ENCODE measurements around the gene WNT7B.

WNT7B gene

DNA sequence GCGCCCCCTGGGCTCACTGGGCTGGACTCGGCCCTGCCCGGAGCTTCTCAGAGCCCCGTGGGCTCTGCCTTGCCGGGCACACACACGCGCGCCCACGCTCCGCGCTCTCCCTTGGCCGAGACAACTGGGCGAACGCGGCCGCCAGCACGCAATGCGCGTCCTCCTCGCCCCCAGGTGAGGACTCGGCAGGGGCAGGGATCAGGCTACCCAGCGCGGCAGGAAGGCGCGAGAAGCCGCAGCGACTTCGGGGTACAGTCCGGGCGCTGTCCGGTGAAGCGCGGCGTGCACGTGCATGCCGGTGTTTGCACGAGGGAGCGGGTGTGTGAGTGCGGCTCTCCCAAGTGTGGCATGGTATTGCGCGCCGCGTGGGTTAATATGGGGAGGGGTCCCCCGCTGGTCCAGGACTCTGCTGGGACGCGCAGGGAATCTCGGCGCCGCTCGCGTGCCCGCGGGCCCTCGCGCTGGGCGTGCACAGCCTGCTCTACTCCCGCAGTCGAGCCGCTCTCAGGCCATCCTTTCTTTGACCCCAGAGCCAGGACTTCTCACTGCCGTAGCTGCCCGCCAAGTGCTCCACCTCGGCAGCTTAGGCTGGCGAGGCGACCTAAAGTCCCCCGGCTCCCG lies 5.4 kb downstream of the WNT7B start:
- no peak for DNase-seq (ENCODE audit: low read depth)

DNA sequence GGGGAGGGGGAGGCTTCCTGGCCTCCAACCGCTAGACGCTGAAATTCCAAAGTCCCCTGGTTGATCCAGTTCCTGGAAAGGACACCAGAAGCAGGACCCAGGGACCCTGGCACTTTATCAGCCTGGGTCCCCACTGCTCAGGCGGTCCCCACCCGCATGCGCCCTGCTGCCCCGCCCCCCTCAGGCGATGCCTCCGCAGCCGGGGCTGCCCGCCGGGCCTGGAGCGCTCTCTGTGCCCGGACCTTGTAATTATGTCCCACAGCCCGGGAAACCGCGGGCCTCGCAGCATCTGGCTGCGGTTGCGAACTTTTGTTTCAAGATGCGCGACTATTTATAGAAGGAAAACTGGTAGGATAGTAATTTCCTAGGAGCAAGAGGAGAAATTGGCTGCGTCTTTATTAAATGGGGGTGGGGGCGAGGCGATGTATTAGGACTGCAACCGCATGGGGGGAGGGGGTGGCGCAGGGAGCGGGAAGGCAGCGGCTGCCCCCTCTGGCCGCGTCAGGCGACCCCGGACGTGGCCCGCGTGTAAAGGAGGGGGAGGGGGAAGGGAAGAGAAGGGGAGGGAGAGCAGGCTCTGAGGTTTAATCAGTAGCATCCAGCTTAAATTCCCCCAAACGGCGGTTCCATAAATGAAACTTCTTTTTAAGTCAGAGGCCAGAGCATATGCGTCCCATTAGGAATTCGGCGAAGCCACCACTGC lies 6.1 kb downstream of the WNT7B start:
- DNase-seq (ENCODE audit: low read depth): no peak

DNA sequence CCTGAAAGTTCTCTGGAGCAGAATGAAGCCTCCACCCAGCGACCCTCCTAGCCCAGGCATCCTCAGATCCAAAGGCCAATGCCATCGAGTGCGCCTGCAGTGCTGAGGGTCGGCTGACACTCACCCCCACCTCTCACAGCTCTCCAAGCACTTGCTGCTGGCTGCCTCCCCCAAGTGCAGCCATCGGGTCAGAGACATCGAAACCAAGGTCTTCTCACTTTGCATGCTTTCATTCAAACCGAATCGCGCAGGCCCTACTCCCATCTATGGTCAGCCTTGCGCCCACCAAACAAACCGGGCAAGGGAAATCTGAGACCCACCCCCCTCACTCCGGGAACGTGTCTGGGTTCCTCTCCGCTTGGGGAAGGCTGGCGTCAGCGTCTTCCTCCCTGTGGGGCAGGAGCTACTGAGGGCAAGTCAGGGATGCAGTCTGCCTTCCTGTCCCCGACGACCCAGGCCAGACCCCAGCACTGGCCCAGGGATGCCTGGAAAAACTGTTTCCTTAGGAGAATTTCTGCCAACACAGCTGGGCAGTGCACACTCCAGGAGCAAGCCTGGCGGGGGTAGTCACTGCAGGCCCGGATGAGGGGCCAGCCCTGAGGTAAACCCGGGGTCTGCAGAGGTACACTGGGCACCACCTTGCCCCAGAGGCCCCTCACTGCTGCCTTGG lies 7.0 kb downstream of the WNT7B start:
- DNase-seq (ENCODE audit: low read depth): no peak

DNA sequence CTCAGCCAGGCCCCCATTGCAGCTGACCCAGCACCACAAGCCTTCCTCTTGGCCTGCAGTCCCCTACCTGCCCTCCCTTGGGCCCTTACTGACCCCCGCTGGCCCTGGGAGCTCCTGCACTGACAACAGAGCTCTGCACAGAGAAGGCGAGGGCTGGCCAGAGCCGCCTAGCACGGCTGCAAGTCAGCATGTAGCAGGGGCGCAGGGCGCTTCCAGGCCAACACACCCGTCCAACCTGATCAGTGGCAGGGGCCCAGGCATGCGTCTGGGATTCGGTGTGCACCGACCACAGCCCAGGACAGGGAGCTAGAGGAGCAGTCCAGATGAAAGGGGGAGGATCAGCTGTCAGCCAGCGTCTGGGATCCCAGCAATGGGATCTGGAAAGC lies 7.6 kb downstream of the WNT7B start:
- DNase-seq (ENCODE audit: low read depth): no peak

DNA sequence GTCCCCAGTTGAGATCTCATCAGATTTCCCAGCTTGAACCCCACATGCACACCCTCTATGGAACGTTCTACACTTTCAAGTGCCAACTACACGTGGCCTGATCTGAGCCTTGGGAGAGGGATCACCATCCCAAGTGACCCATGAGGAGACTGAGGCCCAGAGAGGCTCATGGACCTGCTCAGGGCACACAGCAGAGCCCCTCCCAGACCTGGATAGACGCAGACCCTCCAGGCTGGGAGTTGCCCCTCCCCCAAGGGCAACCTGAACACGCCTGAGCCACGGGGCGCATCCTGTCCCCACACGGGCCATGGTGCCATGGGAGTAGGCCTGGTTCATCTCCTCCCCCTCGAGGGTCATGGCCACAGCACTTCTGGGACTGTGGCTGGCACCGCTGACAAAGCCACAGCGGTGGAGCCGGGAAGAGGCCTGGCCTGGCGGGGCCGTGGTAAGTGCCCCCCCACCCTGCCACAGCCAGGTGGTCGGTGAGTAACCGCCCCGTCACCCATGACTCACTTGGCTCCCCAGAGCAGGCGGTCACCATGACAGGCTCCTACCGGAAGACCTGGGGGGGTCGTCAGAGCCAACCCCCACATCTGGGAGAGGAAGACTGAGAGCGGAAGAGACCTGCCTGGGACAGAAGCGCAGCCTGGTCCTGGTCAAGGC lies 8.1 kb downstream of the WNT7B start:
- DNase-seq (ENCODE audit: low read depth): no peak

DNA sequence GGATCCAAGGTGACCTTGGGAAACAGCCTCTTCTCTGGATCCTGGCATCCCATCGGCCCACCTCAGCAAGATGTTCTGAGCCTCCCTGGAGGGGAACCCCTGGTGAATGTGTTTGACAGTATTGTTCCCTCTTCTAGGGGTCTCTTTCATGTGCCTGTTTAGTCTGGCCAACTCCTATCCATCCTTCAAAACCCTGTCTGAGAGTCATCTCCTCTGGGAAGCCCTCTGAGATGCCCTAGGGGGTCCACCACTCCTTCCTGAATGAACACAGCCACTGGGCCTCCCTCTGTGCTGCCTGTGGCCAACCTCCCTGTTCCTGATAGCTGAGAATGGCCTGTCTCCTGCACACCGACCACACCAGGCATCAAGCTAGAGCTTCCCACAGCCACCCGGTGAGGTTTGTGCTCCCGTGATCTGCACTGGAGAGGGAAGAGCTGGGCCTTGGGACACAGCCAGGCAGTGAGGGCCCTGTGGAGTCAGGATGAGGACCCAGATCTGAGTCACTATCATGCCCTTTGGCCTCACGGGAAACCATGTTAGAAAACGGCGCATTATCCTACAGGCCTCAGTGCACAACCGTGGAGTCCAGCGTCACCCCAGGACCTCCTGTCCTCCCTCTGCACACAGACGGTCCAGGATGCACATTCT lies 8.8 kb downstream of the WNT7B start:
- no peak for DNase-seq (ENCODE audit: low read depth)

DNA sequence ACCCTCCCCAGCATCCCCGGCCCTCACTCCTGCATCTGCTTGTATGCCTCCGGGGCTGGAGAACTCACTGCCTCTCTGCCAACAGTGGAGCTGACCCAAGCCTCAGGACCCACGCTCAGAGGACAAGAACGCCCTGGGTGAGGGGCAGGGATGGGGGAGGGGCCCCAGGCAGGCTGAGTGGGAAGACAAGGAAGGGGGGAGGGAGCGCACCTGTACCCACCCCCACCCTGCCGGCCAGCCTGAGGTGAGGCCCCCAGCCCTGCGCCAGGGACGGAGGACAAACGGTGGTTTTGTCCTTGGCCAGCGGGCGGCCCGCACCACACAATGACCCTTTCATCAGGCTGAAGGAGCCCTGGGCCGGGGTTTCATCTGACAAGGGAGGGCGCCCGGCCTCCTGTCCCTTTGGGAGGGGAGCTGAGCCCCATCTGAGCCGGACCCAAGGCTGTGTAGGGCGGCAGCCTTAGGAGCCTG lies 10.0 kb downstream of the WNT7B start:
- DNase-seq (ENCODE audit: low read depth): no peak

DNA sequence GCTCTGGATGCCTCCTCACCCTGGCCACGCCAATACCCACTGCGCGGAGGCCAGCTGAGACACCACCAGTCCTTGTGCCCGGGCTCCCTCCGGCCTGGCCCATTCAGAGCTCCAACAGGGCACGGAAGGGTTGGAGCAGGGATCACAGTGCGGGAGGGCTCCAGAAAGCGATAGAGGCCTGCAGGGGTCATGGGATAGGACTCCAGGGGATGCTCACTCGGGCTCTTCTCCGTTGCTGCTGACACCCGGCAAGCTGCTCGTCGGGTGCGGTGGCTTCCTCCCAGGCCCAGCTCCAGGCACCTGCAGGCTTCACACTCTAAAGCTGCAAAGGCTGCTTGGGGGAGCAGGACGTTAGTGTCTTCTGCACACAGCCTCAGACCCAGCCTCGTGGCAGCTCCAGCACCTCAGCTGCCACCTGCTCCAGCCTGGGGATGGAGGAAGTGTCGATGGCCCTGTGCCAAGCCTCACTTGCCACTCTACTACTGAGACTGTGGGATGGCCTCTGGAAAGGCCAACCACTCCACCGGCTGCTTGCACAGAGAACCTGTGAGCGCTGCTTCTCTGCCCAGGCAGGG lies 10.6 kb downstream of the WNT7B start:
- DNase-seq (ENCODE audit: low read depth): no peak

DNA sequence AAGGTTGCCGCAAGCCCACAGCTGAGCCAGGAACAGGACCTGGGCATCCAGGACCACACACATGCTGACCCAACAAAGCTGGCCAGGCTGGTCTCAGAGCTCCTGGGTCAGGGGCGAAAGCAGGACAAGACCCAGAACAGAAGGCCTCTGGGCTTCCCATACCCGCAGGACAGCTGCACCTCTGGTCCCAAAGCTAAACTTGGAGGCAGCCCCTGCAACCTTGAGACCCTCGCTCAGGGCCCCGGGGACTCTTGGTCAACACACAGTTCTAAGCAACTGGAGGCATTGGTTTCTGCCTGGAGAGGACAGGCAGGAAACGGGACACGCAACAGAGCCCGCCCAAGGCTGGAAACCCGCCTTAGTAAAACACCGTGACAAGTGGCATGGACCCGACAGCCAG lies 11.4 kb downstream of the WNT7B start:
- DNase-seq (ENCODE audit: low read depth): no peak

DNA sequence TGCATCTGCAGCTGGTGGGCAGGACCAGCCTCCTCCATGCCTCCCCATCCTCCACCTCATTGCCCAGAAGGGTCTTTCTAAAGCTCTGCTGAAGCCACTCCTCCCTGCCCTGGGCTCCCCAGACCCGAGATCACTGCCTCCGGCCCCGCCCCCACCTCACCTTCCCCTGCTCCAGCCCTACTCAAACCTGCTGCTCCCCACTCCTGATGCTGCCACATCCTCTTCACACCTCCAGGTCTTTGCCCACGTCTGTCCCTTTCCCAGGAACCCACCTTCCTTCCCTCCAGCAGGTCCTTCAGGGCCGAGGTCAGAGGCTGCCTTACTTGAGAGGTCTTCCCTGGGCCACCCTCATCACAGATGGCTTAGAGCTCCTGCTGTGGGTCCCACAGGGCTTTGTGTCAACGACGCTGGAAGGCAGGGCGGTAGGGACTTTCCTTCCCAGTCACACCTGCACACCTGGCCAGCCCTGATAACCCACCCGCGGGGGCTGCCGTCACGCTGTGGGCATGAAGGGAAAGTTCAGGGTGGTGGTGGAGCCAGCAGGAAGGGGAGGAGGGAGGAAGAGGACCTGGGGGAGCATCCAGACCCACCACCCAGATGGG lies 11.9 kb downstream of the WNT7B start:
- no peak for DNase-seq (ENCODE audit: low read depth)

DNA sequence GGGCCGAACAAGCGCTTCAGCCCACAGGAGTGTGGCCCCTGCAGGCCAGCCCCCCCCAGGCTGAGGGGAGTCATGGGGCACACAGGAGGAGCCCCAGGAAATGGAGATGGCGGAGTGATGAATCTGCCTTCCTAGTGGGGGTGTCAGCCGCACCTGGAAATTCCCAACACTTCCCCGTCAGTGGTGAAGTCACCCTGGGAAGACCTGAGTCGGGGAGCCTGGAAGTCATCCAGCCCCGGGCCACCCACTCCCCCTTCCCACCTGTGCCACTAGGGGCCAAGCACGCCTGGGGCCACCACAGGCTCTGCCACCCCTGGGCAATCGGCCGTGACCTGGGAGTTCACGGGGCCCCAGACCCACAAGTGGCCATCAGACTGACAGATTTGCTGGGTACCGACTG lies 12.6 kb downstream of the WNT7B start:
- DNase-seq (ENCODE audit: low read depth): no peak

DNA sequence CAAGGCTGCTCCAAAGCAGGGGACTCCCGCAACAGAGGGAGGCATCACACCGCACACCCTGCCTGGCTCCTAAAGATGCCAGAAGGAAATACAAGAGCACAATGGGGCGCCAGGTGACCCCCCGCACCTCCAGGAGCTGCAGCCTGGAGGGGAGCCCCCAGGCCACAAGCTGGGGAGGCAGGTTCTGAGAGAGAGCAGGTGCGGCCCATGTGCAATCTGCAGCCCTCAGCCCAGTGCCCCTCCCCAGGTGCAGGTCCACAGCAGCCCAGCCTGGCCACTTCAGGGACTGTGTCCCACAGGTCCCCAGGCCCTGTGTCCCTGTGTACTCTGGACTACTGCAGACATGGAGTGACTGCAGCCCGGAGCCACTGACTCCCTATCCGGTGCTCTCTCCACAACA lies 13.1 kb downstream of the WNT7B start:
- no peak for DNase-seq (ENCODE audit: low read depth)

DNA sequence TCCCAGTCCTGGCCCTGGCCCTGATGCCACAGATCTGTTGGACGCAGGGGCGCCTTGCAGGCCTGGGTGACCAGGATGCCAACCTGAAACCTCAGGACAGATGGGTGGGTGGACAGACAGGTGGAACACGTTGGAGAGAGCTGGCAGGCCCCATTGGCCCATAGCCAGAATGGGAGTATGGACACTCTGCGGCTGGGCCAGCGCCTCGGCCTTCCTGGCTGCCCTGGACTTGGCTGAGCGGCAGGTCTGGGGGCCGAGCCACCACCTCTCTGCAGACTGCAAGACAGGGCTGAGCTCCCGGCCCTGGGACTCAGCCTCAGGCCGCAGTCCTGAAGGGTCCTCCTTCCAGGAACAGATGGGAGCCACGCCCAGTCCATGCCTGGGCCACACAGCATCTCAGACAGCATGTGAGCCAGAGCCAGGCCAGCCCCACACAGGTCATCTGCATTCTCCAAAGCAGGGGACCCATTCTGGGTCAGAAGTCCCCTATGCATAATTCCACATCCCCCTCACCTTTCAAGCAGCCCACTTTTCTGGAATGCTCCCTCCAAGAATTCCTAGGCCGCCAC lies 14.1 kb downstream of the WNT7B start:
- DNase-seq (ENCODE audit: low read depth): no peak

DNA sequence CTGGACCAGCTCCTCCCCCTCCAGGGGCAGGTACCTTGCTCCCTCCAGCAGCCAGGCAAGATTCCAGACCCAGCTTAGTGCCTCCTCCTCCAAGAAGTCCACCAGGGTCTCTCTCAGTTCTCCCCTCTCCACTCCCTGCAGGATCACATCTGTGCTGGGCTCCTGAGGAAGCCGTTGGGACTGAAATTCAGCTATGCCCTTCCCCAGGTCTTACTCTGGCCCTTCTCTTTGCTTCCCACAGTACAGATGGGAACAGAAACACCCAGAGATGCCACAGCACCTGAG lies 14.6 kb downstream of the WNT7B start:
- DNase-seq (ENCODE audit: low read depth): no peak

DNA sequence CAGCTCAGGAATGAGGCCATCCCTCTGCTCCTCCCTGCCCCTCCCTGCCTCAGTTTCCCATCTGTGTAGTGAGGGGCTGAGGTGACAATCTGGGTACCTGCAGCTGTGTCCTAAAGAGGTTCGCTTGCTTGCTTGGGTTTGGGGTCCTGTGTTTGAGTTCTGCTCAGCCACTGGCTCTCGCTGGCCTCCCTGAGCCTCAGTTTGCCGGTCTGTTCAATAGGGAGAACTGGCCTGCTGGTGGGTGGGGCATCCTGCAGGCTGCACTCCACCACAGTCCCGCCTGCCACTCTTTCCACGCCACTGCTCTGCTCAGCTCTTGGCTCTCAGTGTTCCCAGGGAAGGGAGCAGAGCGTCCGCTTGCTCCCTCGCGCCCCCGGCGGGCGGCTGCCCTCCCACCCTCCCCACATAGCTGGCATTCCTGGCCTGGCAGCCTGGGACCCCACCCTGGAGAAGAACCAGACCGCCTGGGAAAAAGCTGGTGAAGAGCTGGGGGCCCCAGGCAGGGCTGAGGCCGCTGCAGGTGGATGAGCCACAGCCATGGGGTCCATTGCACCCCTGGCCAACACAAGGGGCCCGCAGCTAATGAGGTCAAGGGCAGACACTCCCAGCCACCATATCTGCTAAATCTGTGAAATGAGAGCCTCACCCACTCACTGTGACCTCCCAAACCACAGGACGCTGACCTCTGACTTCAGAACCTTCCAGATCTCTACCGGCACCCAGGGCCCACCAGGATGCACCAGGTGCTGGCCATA lies 15.1 kb downstream of the WNT7B start:
- no peak for DNase-seq (ENCODE audit: low read depth)

DNA sequence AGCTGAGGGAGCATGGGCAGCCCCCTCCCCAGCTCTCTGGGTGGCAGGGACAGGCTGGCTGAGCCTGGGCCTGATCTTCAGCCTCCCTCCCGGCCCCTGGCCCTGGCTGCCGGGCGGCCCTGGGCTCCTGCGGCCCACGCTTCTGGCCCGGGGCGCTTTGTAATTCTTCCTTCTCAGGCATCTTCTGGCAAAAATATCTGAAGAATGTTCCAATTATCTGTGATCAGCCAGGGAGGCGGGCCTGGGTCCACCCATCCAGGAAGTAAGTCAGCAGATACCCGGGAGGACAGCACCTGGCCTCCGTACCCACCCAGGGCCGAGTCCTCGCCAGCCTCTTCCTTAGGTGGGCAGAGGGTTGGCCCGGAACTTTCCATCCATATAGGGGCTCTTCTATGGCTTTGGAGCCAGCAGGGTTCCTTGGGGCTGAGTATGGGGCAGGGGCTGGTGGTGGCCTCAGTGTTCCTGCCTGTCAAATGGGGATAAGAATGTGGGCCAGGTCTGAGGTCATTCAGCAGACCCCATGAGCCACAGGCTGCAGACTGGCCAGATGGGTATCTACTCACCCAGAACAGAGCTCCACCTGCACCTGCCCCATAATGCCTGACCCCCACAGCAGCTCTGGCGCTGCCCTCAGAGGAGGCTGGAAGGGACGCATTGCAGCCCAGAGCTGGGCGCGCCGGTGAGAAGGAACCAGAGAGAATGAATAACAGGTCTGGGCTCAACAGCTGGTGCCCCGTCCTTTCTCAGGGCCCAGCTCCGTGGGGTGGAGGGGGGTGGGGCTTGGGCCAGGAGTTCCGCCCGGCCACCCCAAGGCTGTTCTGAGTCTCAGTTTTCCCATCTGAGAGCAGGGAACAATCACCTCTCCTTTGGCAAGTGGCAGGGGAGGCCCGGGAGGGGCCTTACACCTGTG lies 16.2 kb downstream of the WNT7B start:
- DNase-seq (ENCODE audit: low read depth): no peak

DNA sequence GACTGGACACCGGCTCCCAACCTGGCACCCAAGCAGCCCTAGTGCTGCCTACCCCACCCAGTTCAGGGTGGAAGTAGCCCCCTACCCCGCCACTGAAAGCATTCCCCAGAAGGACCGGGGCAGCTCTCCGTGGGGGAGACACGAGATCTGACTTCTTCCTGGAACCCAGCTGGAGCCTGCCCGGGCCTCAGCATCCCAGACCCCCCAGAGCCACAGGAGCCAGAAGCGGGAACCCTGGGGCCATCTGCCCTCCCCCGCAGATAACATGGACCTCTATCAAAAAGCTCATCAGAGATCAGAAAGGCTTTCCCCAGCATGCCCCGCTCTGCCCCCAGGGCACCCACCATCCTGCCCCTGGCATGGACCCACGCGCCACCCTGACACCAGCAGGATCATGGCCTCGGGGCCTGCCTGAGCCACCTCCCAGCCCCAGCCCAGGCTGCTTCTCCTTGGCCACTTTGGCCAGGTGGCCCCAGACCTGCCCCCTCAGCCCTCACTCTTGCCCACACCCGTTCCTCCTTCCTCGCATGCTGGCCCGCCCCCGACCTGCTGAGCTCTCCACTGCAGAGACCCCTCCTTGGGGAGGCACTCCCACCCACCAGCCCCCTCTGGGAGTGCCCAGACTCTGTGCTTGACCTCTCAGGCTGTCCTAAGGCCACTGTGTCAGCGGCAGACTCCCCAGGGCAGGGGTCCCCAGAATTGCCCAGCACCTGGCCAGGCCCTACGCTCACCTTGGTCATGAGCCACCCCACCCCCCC lies 17.1 kb downstream of the WNT7B start:
- no peak for DNase-seq (ENCODE audit: low read depth)

DNA sequence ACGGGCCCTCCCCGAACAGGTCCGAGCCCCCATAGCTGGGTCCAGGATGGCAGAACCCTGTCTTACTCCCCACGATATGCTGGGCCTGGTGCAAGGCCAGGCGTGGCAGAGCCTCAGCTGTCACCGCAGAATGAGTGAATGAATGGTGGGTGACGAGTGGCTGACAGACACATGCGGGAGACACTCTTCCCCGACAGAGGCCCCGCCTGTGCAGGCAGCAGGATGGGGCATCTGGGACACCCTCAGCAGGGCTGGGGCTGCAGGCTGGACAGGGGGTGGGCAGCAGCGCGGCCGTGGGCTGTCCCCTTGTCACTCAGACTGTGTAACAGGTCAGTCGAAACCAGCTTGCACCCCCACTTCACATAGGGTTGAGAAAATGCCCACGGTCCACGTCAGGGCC lies 18.0 kb downstream of the WNT7B start:
- no peak for DNase-seq (ENCODE audit: low read depth)

DNA sequence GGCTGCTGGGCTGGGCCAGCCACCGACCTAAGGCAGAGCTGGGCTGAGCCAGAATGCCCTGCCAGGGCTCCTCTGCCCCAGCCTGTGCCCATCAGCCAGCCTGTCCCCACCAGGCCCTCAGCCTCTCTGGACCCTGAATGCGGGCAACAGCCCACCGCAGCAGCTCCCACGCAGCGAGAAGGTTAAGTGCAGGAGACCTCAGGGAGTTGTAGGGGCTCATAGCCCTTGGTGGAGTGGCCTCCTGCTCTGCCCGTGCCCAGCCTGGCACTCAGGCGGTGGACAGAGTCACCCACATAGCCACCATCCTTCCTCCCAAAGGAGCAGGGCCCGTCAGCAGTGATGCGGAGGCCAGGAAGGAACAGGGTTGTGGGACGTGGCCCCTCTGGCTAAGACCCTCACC lies 19.1 kb downstream of the WNT7B start:
- no peak for DNase-seq (ENCODE audit: low read depth)

Data from GM04503 (cell line).